GM23338 (cell line): Measurements from ENCODE around the gene SCN7A. TPM values are rescaled to one million over a fixed set of nuclear protein-coding genes. Genes with fewer than 3 reads are reported as not detected.

ENCODE experiments used
- ATAC-seq: fragments of 200-7000 bp; cut with Tn5 transposase; 3 replicates; pipeline ENCODE4 v1.9.1; 2020
- DNase-seq: peaks from one replicate; pipeline ENCODE4 v3.0.0-alpha.2; 2015; ENCODE audit warnings: low spot score
- H2AFZ ChIP-seq: fragments of 200-600 bp; sonication (generic); 2 replicates; pipeline ENCODE4 v1.8.0; 2016; ENCODE audit warnings: antibody characterized with exemption, mild to moderate bottlenecking, moderate library complexity
- H3F3A ChIP-seq: fragments of 200-600 bp; sonication (generic); replicated peaks from 2 replicates; pipeline ENCODE4 v1.8.0; 2017; ENCODE audit warnings: antibody characterized with exemption, mixed run types, low read depth
- H3K27ac ChIP-seq: fragments of 200-600 bp; sonication (generic); 2 replicates; pipeline ENCODE4 v1.6.1; 2016; ENCODE audit warnings: low read depth
- H3K27me3 ChIP-seq: fragments of 200-600 bp; sonication (generic); 2 replicates; pipeline ENCODE4 v1.8.0; 2016; ENCODE audit warnings: mild to moderate bottlenecking, mixed run types, moderate library complexity; ENCODE audit not compliant: insufficient read depth
- H3K36me3 ChIP-seq: fragments of 200-600 bp; sonication (generic); 2 replicates; pipeline ENCODE4 v1.8.0; 2016; ENCODE audit warnings: mild to moderate bottlenecking; ENCODE audit not compliant: insufficient read depth
- H3K4me1 ChIP-seq: fragments of 200-600 bp; sonication (generic); 2 replicates; pipeline ENCODE4 v1.8.0; 2016; ENCODE audit warnings: mild to moderate bottlenecking, moderate library complexity; ENCODE audit not compliant: insufficient read depth
- H3K4me2 ChIP-seq: fragments of 200-600 bp; sonication (generic); 2 replicates; pipeline ENCODE4 v1.7.1; 2017; ENCODE audit warnings: mixed run types
- H3K4me3 ChIP-seq: fragments of 200-600 bp; sonication (generic); 2 replicates; pipeline ENCODE4 v1.6.1; 2016; ENCODE audit warnings: mixed run types
- H3K79me2 ChIP-seq: fragments of 200-600 bp; sonication (generic); replicated peaks from 2 replicates; pipeline ENCODE4 v1.8.0; 2017; ENCODE audit warnings: mild to moderate bottlenecking; ENCODE audit not compliant: insufficient read depth
- H3K9me2 ChIP-seq: fragments of 200-600 bp; sonication (generic); 2 replicates; pipeline ENCODE4 v1.8.0; 2017; ENCODE audit not compliant: insufficient read depth
- H4K20me1 ChIP-seq: fragments of 200-600 bp; sonication (generic); replicated peaks from 2 replicates; pipeline ENCODE4 v1.8.0; 2017; ENCODE audit warnings: mild to moderate bottlenecking; ENCODE audit not compliant: insufficient read depth
- H3K27ac Mint-ChIP-seq: 2 replicates; pipeline ENCODE4 v1.8.0; 2020; ENCODE audit warnings: inconsistent platforms, mild to moderate bottlenecking, moderate library complexity, mixed read lengths
- H3K27me3 Mint-ChIP-seq: 3 replicates; pipeline ENCODE4 v1.8.0; 2022; ENCODE audit warnings: low read depth, mild to moderate bottlenecking, moderate library complexity, mixed read lengths, inconsistent platforms; ENCODE audit not compliant: insufficient read depth, poor library complexity
- H3K36me3 Mint-ChIP-seq: 3 replicates; pipeline ENCODE4 v1.8.0; 2021; ENCODE audit warnings: low read depth, mild to moderate bottlenecking, inconsistent platforms, moderate library complexity, mixed read lengths
- H3K4me1 Mint-ChIP-seq: 3 replicates; pipeline ENCODE4 v1.8.0; 2020; ENCODE audit warnings: mild to moderate bottlenecking, inconsistent platforms, mixed read lengths
- H3K4me3 Mint-ChIP-seq: 3 replicates; pipeline ENCODE4 v1.8.0; 2021; ENCODE audit warnings: moderate library complexity, mild to moderate bottlenecking, inconsistent platforms, mixed read lengths
- H3K9me3 Mint-ChIP-seq: 3 replicates; pipeline ENCODE4 v1.8.0; 2020; ENCODE audit warnings: moderate library complexity, mild to moderate bottlenecking, inconsistent platforms, mixed read lengths
- CREB1 ChIP-seq: fragments of 250-450 bp; sonication (Bioruptor Pico); IDR thresholded peaks from 2 replicates; pipeline ENCODE4 v1.5.0; 2020; ENCODE audit warnings: low read depth, mild to moderate bottlenecking, moderate library complexity
- NANOG ChIP-seq: IDR thresholded peaks from 2 replicates; pipeline ENCODE4 v1.6.1; 2016; ENCODE audit warnings: antibody characterized with exemption, borderline replicate concordance
- ZNF331 ChIP-seq: fragments of 250-450 bp; sonication (Bioruptor Pico); IDR thresholded peaks from 2 replicates; pipeline ENCODE4 v1.5.0; 2020; ENCODE audit warnings: low read depth, mild to moderate bottlenecking, moderate library complexity
- ZNF462 ChIP-seq: fragments of 250-450 bp; sonication (Bioruptor Pico); IDR thresholded peaks from 2 replicates; pipeline ENCODE4 v1.5.0; 2020; ENCODE audit warnings: mild to moderate bottlenecking, moderate library complexity
- polyA plus RNA-seq: library from polyadenylated mRNA; unstranded; fragments of >200 nt; fragmentation: Nextera tagmentation; extraction: Ambion mirVana; gene quantifications from 2 replicates; pipeline ENCODE4 v1.2.1, GENCODE V29; 2016
- total RNA-seq: library from RNA; depleted of rRNA; stranded (reverse); fragments of >200 nt; shearing (Covaris generic); gene quantifications from 2 replicates; pipeline ENCODE4 v1.2.3, GENCODE V29; 2014
- TF ChIP-seq, protein P1 (sequence below), 2 experiments: fragments of 200-600 bp in 1 of 2; sonication (generic) in 1 of 2; conservative IDR thresholded peaks; 2 replicates each; pipeline versions ENCODE4 v1.5.1 to v1.6.1; 2016 to 2017; ENCODE audit warnings: antibody characterized with exemption in 2 of 2, low read depth in 2 of 2, mild to moderate bottlenecking in 2 of 2, moderate library complexity in 1 of 2

The SCN7A gene
- total and polyA plus RNA-seq, 2 experiments from 2014 or later = 0.10 to 0.42 TPM

- TF ChIP-seq ZNF462 = no peak
- no peak for TF ChIP-seq ZNF331
- no peak for TF ChIP-seq CREB1 (CRISPR knock-in tag)
- TF ChIP-seq NANOG = no peak
- TF ChIP-seq, protein P1, sequence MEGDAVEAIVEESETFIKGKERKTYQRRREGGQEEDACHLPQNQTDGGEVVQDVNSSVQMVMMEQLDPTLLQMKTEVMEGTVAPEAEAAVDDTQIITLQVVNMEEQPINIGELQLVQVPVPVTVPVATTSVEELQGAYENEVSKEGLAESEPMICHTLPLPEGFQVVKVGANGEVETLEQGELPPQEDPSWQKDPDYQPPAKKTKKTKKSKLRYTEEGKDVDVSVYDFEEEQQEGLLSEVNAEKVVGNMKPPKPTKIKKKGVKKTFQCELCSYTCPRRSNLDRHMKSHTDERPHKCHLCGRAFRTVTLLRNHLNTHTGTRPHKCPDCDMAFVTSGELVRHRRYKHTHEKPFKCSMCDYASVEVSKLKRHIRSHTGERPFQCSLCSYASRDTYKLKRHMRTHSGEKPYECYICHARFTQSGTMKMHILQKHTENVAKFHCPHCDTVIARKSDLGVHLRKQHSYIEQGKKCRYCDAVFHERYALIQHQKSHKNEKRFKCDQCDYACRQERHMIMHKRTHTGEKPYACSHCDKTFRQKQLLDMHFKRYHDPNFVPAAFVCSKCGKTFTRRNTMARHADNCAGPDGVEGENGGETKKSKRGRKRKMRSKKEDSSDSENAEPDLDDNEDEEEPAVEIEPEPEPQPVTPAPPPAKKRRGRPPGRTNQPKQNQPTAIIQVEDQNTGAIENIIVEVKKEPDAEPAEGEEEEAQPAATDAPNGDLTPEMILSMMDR (conservative IDR thresholded peaks at IDR 0.05; ENCODE audit: low read depth in 2 of 2) = no peak
These were observed 49.7 kb downstream of the SCN7A start (continued) for GRCh38 chr2:166444306-166444705.

DNA sequence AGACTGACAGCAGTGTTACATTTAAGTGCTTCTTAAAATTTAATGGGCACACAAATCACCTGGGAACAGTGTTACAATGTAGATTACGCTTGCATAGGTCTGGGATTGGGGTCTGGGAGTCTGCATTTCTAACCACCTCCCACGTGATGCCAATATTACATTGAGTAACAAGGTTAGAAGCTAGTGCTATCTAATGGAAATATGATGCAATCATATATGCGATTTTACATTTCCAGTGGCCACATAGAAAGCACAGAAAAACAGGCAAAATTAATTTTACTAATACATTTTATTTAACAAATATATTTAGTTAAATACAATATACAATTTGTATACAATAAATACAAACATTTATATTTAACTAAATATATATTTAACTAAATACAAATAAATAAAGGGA is 53.7 kb downstream of the SCN7A start:
- no peaks in the 10 kb centered on the region for H3K79me2 ChIP-seq
- no peaks in the 10 kb centered on the region for H4K20me1 ChIP-seq
- H3K27ac ChIP-seq = no peak overlapping the region
- TF ChIP-seq NANOG = no peak
- Mint-ChIP-seq H3K36me3 (peaks cover 16% of the 10 kb centered on the region; the same call in 2 of the 3 replicates), H3K27me3 (peaks cover 2% of the 10 kb centered on the region), H3K27ac (no peak overlapping the region), H3K9me3 (peaks cover 19% of the 10 kb centered on the region), H3K4me3 (no peak overlapping the region), H3K4me1 (peaks cover 8% of the 10 kb centered on the region)
- H3K36me3 ChIP-seq = no peaks in the 10 kb centered on the region
- ATAC-seq = no peak
- no peaks in the 10 kb centered on the region for H3K4me1 ChIP-seq
- H3K9me2 ChIP-seq = no peaks in the 10 kb centered on the region
- H2AFZ ChIP-seq = no peak overlapping the region
- no peak overlapping the region for H3K4me3 ChIP-seq
- H3K4me2 ChIP-seq = no peak overlapping the region
- H3F3A ChIP-seq = no peaks in the 10 kb centered on the region
- no peaks in the 10 kb centered on the region for H3K27me3 ChIP-seq
- DNase-seq = no peak
